Measurements from ENCODE around the gene SAE1.
A peak's percentile ranks its signal among the peaks of the same experiment; 100 is the strongest.

SAE1 gene

GRCh38 chr19:47161876-47162489 lies 31.3 kb downstream of the SAE1 start:
- DNase-seq (ENCODE audit: low read depth): no peak

- DNase-seq (ENCODE audit: low read depth): no peak
Observed at GRCh38 chr19:47168065-47168464, 37.4 kb downstream of the SAE1 start.

- DNase-seq (ENCODE audit: low read depth): no peak
Observed at GRCh38 chr19:47172666-47173455, 42.2 kb downstream of the SAE1 start.

GRCh38 chr19:47176071-47176626 lies 45.5 kb downstream of the SAE1 start:
- DNase-seq (ENCODE audit: low read depth): no peak

- DNase-seq (ENCODE audit: low read depth): peak; percentile 32
Observed at GRCh38 chr19:47176627-47177090, 46.0 kb downstream of the SAE1 start.

- no peak for DNase-seq (ENCODE audit: low read depth)
Observed at GRCh38 chr19:47179653-47180310, 49.1 kb downstream of the SAE1 start.

GRCh38 chr19:47183601-47184000 lies 53.0 kb downstream of the SAE1 start:
- DNase-seq (ENCODE audit: low read depth): no peak

- DNase-seq (ENCODE audit: low read depth): peak; percentile 83
Observed at GRCh38 chr19:47186446-47187334, 56.1 kb downstream of the SAE1 start.

GRCh38 chr19:47187335-47187655 lies 56.7 kb downstream of the SAE1 start:
- DNase-seq (ENCODE audit: low read depth): no peak

GRCh38 chr19:47187797-47188196 lies 57.2 kb downstream of the SAE1 start:
- no peak for DNase-seq (ENCODE audit: low read depth)

GRCh38 chr19:47188507-47189033 lies 57.9 kb downstream of the SAE1 start:
- no peak for DNase-seq (ENCODE audit: low read depth)

GRCh38 chr19:47190167-47190727 lies 59.6 kb downstream of the SAE1 start:
- peak; percentile 58 for DNase-seq (ENCODE audit: low read depth)

GRCh38 chr19:47195434-47195833 lies 64.8 kb downstream of the SAE1 start:
- no peak for DNase-seq (ENCODE audit: low read depth)

GRCh38 chr19:47197141-47197540 lies 66.5 kb downstream of the SAE1 start:
- no peak for DNase-seq (ENCODE audit: low read depth)

- no peak for DNase-seq (ENCODE audit: low read depth)
Observed at GRCh38 chr19:47200530-47200929, 69.9 kb downstream of the SAE1 start.

GRCh38 chr19:47203254-47203653 lies 72.6 kb downstream of the SAE1 start:
- DNase-seq (ENCODE audit: low read depth): no peak

- no peak for DNase-seq (ENCODE audit: low read depth)
Observed at GRCh38 chr19:47209319-47210179, 78.9 kb downstream of the SAE1 start.

- no peak for DNase-seq (ENCODE audit: low read depth)
Observed at GRCh38 chr19:47210180-47210490, 79.5 kb downstream of the SAE1 start.

- peak; percentile 71 for DNase-seq (ENCODE audit: low read depth)
Observed at GRCh38 chr19:47210689-47211316, 80.2 kb downstream of the SAE1 start.

- DNase-seq (ENCODE audit: low read depth): no peak
Observed at GRCh38 chr19:47215581-47215980, 84.9 kb downstream of the SAE1 start.

Data from activated T-cell treated with anti-CD3 and anti-CD28 coated beads for 24 hours (primary cell).